GM19023 (cell line): ENCODE data around the gene CDH26.
"Not testable (repeated sequence)": the region's sequence is repeated elsewhere in the genome, so short reads cannot be mapped to it uniquely, and the experiment has no call there.

Experiments
- ATAC-seq: cut with Tn5 transposase; IDR thresholded peaks from one replicate; pipeline ENCODE4 v1.9.1; 2021; ENCODE audit warnings: mild to moderate bottlenecking, moderate library complexity; ENCODE audit not compliant: unreplicated experiment

The CDH26 gene

GRCh38 chr20:60040471-60041162, 82.4 kb downstream of the CDH26 start:
- no peak for ATAC-seq

GRCh38 chr20:60041436-60042165, 83.4 kb downstream of the CDH26 start:
- ATAC-seq: not testable (repeated sequence)

GRCh38 chr20:60043435-60043834, 85.2 kb downstream of the CDH26 start:
- no peak for ATAC-seq

- no peak for ATAC-seq
These were observed 87.8 kb downstream of the CDH26 start for GRCh38 chr20:60046011-60046413.

- ATAC-seq: no peak
These were observed 88.2 kb downstream of the CDH26 start for GRCh38 chr20:60046436-60046835.

GRCh38 chr20:60046860-60047259, 88.6 kb downstream of the CDH26 start:
- no peak for ATAC-seq

GRCh38 chr20:60048634-60049521, 90.7 kb downstream of the CDH26 start:
- no peak for ATAC-seq

- no peak for ATAC-seq
These were observed 91.4 kb downstream of the CDH26 start for GRCh38 chr20:60049601-60050000.

GRCh38 chr20:60050193-60050947, 92.1 kb downstream of the CDH26 start:
- ATAC-seq: no peak

GRCh38 chr20:60051911-60052310, 93.7 kb downstream of the CDH26 start:
- no peak for ATAC-seq

- ATAC-seq: no peak
These were observed 94.1 kb downstream of the CDH26 start for GRCh38 chr20:60052322-60052721.

GRCh38 chr20:60053125-60053817, 95.0 kb downstream of the CDH26 start:
- ATAC-seq: no peak

GRCh38 chr20:60053818-60054190, 95.6 kb downstream of the CDH26 start:
- no peak for ATAC-seq

- ATAC-seq: no peak
These were observed 96.8 kb downstream of the CDH26 start for GRCh38 chr20:60054716-60055634.

- no peak for ATAC-seq
These were observed 97.5 kb downstream of the CDH26 start for GRCh38 chr20:60055740-60056139.

GRCh38 chr20:60056407-60057122, 98.3 kb downstream of the CDH26 start:
- ATAC-seq: no peak

- no peak for ATAC-seq
These were observed 99.1 kb downstream of the CDH26 start for GRCh38 chr20:60057123-60057865.
